NCI-H524 treated with DMSO at 0.1 percent for 48 hours (cell line): ENCODE measurements around the gene DNAJC5.

ENCODE experiments used
- DNase-seq: peaks from one replicate; lab custom pipeline; 2025; lab: John Stamatoyannopoulos, UW

The DNAJC5 gene

GRCh38 chr20:63941282-63942081 lies 46.6 kb downstream of the DNAJC5 start:
- DNase-seq = no peak

GRCh38 chr20:63942250-63942951 lies 47.5 kb downstream of the DNAJC5 start:
- no peak for DNase-seq

- peak; percentile 58 for DNase-seq
These were observed 48.3 kb downstream of the DNAJC5 start for GRCh38 chr20:63942969-63943807.

GRCh38 chr20:63943808-63944077 lies 48.8 kb downstream of the DNAJC5 start:
- DNase-seq = no peak

- no peak for DNase-seq
These were observed 49.4 kb downstream of the DNAJC5 start for GRCh38 chr20:63944078-63944941.

- DNase-seq = no peak
These were observed 50.2 kb downstream of the DNAJC5 start for GRCh38 chr20:63945031-63945658.

- no peak for DNase-seq
These were observed 51.3 kb downstream of the DNAJC5 start for GRCh38 chr20:63945921-63946920.

GRCh38 chr20:63946986-63947637 lies 52.2 kb downstream of the DNAJC5 start:
- DNase-seq = no peak

- no peak for DNase-seq
These were observed 52.9 kb downstream of the DNAJC5 start for GRCh38 chr20:63947638-63948456.

- DNase-seq = no peak
These were observed 55.9 kb downstream of the DNAJC5 start for GRCh38 chr20:63950701-63951397.

GRCh38 chr20:63951398-63952209 lies 56.7 kb downstream of the DNAJC5 start:
- no peak for DNase-seq

GRCh38 chr20:63952210-63952535 lies 57.2 kb downstream of the DNAJC5 start:
- no peak for DNase-seq

GRCh38 chr20:63952769-63953168 lies 57.8 kb downstream of the DNAJC5 start:
- DNase-seq = no peak

- no peak for DNase-seq
These were observed 59.0 kb downstream of the DNAJC5 start for GRCh38 chr20:63953764-63954429.

- no peak for DNase-seq
These were observed 60.4 kb downstream of the DNAJC5 start for GRCh38 chr20:63955281-63955826.
